GM18861 (cell line): ENCODE data around the gene RTBDN.

Experiments used
- ATAC-seq: cut with Tn5 transposase; IDR thresholded peaks from one replicate; pipeline ENCODE4 v1.9.1; 2021; ENCODE audit not compliant: unreplicated experiment

RTBDN gene

DNA sequence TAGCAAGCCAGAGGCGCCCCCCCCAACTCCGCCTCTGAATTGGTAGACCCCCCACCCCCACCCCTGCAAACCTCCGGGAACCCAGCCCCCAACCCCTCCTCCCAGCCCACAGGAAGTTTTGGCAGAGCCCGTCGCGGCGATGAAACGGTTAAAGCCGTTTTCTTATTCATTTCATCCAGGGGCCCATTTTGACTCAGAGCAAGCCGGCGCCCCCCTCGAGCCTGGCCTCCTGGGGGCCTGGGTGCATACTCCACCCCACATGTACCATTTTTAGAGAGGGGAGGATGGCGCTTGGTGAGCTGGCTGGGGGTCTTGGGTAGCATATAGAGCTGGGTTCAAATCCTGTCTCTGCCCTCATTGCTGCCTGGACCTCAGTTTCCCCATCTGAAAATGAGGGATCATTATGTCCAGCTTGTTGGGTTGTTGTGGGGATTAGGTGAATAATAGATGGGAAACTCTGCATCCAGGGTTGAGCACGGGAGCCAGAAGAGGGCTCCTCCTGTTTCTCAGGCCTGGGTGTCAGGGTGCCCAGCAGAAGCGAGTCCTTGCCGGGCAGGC, 51.0 kb downstream of the RTBDN start:
- no peak for ATAC-seq

DNA sequence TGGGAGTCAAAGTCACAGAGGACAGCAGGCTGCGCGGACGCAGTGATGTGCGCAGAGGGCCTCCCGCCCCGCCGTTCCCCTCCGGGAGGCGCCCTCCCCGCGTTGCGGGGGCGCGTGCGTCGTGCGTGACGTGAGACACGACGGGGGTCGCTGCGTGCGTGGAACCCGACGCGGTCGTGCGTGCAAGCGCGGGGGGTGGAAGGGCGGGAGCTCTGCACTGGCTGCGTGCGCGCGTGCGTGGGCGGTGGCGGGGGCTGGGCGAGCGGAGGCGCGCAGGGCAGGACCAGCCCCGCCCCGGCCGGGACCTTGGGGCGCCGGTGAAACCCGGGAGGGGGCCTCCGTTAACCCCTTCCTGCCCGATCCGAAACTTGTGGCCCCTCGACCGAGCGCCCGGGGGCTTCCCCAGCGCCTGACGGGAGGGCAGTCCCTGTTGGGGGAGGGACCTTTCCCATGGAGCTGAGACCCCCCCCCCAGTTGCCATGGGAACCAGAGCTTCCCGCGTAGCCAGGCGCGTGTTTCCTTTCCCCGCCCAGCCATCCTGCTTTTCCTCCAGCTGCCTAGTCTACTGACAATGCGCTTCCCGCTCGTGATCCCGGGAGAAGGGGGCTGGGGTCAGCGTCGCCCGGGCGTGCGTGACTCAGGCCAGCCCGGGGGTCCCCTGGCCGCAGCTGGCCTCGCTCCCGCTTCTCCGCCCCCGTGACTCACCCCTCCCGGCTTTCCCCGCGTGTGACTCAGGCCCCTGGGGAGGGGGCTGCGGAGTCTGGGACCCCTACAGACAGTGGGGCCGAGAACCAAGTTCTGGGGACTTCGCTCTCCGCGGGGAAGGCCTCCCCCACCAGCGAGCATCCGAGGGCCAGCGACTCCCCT, 51.7 kb downstream of the RTBDN start:
- peak; percentile 18 for ATAC-seq

DNA sequence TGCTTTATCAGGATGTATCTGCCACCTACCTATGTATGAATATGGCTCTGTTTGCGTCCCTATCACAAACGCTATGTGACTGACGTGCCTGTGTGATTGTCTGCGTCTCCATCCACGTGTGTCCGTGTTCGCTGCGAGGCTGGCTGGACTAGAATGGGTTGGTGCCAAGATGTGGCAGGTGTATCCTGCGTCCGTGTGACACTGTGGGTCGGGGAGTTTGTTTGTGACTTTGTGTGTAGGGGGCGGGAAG, 52.3 kb downstream of the RTBDN start:
- ATAC-seq, result no peak

DNA sequence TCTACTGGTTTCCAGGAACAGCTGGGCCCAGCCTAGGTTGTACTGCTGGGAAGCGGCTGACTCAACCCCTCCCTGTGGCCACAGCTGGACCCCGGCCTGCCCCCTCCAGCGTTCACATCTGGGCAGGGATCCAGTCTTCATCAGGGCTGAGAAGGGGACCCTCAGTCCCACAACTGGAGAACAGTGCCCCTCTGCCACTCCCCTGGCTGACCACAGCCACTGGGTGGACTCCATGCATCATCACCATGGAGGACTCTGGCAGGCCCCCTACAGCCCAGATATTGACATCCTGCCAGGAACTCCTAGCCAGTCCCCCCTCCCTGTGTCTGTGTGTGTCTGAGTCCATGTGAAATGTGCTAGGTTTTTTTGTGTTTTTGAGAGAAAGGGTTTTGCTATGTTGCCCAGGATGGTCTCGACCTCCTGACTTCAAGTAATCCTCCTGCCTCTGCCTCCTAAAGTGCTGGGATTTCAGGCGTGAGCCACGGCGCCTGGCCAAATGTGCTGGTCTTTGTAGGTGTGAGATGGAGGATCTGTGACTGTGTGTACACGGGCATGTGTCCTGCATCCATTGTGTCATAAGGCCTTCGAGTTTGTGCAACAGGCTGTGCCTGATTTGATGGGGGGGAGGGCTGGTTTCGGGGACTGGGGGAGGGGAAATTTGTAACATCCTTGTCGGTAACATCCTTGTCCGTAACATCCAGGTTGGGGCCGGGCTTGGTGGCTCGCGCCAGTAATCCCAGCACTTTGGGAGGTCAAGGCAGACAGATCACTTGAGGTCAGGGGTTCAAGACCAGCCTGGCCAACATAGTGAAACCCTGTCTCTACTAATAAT, 55.0 kb downstream of the RTBDN start:
- no peak for ATAC-seq

DNA sequence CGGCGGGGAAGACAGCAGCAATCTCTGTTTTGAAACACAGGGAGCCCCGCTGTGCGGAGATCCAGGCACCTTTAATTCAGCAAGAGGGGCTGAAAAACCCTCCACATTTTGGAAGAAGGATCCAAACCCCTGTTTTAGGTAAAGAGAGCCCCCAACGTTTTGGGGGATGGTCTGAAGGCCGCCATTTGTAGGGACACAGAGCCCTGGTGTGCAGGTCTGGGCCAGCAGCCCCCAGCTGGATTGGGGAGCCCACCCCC, 55.5 kb downstream of the RTBDN start:
- no peak for ATAC-seq

DNA sequence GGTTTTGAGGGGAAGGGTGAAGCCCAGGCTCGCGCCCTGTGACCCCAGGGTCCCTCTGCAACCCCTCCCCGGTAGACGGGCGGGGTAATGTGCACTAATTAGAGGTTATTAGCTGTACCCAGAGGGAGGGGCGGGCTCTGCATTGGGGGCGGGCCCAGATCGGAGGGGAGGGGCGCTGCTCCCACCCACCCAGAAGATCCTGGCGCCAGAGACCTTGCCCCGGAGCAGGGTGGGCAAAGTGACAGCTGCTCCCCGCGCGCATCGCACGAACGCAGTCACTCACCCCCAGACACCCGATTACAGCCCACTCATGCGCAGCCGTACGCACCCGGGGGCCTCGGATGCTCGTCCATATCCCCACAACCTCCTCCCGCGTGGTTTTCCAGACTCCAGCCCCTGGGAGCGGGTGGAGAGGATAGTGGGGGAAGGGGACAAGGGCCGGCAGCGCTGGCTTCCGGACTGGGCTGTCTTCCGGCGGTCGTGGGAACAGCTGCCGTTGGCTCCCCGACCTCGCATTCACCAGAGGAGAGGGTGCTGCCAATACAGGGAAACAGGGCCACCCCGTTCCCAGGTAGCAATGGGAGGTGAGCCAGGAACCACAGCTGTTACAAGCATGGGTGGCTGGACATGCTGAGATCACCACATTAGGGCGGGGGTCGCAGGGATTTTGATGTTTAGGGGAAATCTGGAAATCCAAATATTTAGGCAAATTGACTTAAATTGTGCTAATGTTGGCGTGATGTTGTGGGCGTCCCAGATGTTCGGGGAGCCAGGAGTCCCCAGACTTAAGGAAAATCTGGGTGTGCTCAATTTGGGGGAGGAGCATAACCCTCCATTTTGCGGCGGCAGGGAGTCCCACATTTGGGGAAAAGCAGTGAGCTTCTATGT, 56.1 kb downstream of the RTBDN start:
- ATAC-seq, result no peak

DNA sequence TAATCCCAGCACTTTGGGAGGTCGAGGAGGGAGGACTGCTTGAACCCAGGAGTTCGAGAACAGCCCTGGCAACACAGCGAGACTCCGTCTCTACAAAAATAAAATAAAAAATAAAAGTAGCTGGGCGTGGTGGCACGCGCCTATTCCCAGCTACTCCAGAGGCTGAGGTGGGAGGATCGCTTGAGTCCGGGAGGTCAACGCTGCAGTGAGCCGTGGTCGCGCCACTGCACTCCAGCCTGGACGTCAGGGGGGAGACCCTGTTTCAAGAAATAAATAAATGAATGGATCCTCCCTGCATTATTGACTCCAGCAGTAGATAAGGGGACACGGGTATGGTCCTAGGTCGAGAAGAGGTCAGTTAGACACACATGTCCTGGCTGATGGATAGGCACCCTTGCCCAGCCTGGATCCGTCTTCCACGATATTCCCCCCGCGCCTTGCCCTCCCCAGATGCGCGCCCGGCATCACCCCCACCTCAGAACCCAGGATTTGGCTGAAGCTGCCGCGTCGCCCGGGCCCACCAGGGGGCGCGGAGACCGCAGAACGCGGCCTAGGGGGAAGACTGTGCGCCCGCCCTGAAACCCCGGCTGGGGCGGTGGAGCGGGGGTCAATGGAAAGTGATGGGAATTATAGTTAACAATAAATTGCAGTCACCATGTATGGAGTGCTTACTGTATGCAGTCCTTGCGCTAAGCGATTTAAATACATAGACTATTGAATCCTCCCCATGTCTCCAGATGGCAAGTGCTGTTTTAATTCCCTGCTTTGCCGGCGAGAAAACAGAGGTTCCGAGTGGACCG, 57.0 kb downstream of the RTBDN start:
- no peak for ATAC-seq
